Vagina (tissue), 2 donors: Measurements from ENCODE around the gene SYNDIG1. TPM values are rescaled to one million over a fixed set of nuclear protein-coding genes. Genes with fewer than 3 reads are reported as not detected.

Source experiments
- DNase-seq, 2 donors: peaks; one replicate each; pipeline ENCODE4 v3.0.0-alpha.2; 2017; ENCODE audit errors: extremely low spot score in 2 of 2
- H3K27ac ChIP-seq: fragments of 200-600 bp; sonication (generic); one replicate; pipeline ENCODE4 v1.5.1; 2019
- H3K27me3 ChIP-seq: fragments of 200-600 bp; sonication (generic); one replicate; pipeline ENCODE4 v1.5.1; 2019
- H3K36me3 ChIP-seq, 2 donors: fragments of 200-600 bp; sonication (generic); one replicate each; pipeline ENCODE4 v1.5.1; 2017 to 2019
- H3K4me1 ChIP-seq: fragments of 200-600 bp; sonication (generic); one replicate; pipeline ENCODE4 v1.5.1; 2019
- H3K4me3 ChIP-seq, 2 donors: fragments of 200-600 bp; sonication (generic); 1 replicate in 1 of 2; 2 replicates in 1 of 2; pipeline ENCODE4 v1.5.1; 2016 to 2019
- H3K9me3 ChIP-seq: fragments of 200-600 bp; sonication (generic); one replicate; pipeline ENCODE4 v1.5.1; 2019
- POLR2A ChIP-seq, 2 donors: fragments of 450-650 bp; IDR thresholded peaks; one replicate each; pipeline ENCODE4 v1.6.1; 2017; ENCODE audit warnings: antibody characterized with exemption in 2 of 2, mild to moderate bottlenecking in 2 of 2, moderate library complexity in 2 of 2
- POLR2AphosphoS5 ChIP-seq, 2 donors: sonication (generic); formaldehyde crosslinking; IDR thresholded peaks; one replicate each; pipeline ENCODE4 v1.9.0; 2017; ENCODE audit warnings: antibody characterized with exemption in 2 of 2, mild to moderate bottlenecking in 2 of 2, low read depth in 1 of 2; ENCODE audit not compliant: insufficient read depth in 1 of 2
- intact Hi-C: fragments of 100-400 bp; cut with DNase I; formaldehyde crosslinking; loops from one replicate; pipeline ENCODE4 v1.15.1; 2023
- total RNA-seq: library from RNA; depleted of rRNA; stranded (reverse); fragments of >200 nt; gene quantifications from one replicate; pipeline ENCODE4 v1.2.3, GENCODE V29; 2016
- TF ChIP-seq, protein P1 (sequence below), 3 experiments: fragments of 450-650 bp in 2 of 3; fragments of 200-600 bp in 1 of 3; sonication (generic) in 1 of 3; IDR thresholded peaks; one replicate each; pipeline ENCODE4 v1.5.1; 2017 to 2019; ENCODE audit warnings: antibody characterized with exemption in 3 of 3, mild to moderate bottlenecking in 2 of 3, moderate library complexity in 2 of 3

The SYNDIG1 gene
- total RNA-seq, 1 donor from 2014 or later = 3.2 TPM

DNA sequence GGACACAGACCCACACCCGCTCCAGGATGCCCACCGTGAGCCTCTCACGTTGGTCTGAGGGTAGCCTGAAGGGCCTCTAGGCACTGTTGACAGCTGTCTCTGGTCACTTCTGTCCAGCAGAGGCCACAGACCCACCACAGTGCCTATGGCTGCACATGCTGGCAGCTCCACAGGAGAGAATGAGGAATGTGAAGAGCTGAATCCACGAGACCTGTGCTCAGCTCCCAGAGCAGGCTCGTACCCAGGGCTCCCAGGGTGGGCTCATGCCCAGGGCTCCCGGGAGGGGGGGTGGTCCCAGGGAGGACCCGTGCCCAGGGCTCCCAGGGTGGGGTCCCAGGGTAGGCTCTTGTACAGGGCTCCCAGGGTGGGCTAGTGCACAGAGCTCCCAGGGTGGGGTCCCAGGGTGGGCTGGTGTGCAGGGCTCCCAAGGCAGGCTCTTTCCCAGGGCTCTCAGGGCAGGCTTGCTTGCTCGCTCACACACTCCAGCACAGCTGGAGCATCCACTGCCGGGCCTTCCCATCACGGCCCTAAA lies 201.0 kb downstream of the SYNDIG1 start:
- TF ChIP-seq POLR2AphosphoS5 (IDR thresholded peaks at IDR 0.05; ENCODE audit: insufficient read depth in 1 of 2, low read depth in 1 of 2) = no peak
- TF ChIP-seq, protein P1, sequence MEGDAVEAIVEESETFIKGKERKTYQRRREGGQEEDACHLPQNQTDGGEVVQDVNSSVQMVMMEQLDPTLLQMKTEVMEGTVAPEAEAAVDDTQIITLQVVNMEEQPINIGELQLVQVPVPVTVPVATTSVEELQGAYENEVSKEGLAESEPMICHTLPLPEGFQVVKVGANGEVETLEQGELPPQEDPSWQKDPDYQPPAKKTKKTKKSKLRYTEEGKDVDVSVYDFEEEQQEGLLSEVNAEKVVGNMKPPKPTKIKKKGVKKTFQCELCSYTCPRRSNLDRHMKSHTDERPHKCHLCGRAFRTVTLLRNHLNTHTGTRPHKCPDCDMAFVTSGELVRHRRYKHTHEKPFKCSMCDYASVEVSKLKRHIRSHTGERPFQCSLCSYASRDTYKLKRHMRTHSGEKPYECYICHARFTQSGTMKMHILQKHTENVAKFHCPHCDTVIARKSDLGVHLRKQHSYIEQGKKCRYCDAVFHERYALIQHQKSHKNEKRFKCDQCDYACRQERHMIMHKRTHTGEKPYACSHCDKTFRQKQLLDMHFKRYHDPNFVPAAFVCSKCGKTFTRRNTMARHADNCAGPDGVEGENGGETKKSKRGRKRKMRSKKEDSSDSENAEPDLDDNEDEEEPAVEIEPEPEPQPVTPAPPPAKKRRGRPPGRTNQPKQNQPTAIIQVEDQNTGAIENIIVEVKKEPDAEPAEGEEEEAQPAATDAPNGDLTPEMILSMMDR (IDR thresholded peaks at IDR 0.05) = no peak
- TF ChIP-seq POLR2A (IDR thresholded peaks at IDR 0.05) = no peak
- Histone ChIP-seq H3K27me3 (no peaks in the 10 kb centered on the region), H3K4me1 (peaks cover 6% of the 10 kb centered on the region), H3K36me3 (no peaks in the 10 kb centered on the region), H3K4me3 (no peak overlapping the region), H3K27ac (no peak overlapping the region), H3K9me3 (no peaks in the 10 kb centered on the region)
- intact Hi-C loops = no loop called here
- no peak for DNase-seq

DNA sequence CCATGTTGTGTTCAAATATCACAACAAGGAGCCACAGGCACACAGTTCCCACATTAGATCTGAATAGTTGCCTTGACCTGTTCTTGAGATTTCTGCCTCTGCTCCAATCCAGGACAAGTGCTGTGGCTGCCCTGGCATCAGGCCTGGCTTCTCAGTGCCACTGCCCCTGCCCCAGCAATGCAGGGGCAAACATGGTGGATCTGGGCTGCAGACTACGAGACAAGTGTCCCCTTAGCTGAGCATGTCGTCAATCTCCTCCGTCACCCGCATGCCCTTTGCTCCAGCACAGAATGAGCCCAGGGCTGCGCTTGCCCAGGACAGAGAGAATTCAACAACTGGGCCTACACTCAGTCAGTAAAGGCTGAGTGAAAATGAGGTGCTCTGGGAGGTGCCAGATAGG lies 201.6 kb downstream of the SYNDIG1 start:
- H3K4me1 ChIP-seq = peaks cover 6% of the 10 kb centered on the region
- H3K9me3 ChIP-seq = no peaks in the 10 kb centered on the region
- TF ChIP-seq POLR2A (IDR thresholded peaks at IDR 0.05) (no peak), POLR2AphosphoS5 (IDR thresholded peaks at IDR 0.05; ENCODE audit: insufficient read depth in 1 of 2, low read depth in 1 of 2) (no peak)
- TF ChIP-seq, protein P1 (IDR thresholded peaks at IDR 0.05) = no peak
- H3K36me3 ChIP-seq = no peaks in the 10 kb centered on the region
- no peak overlapping the region for H3K4me3 ChIP-seq
- H3K27ac ChIP-seq = no peak overlapping the region
- intact Hi-C loops = no loop called here
- no peak for DNase-seq
- H3K27me3 ChIP-seq = no peaks in the 10 kb centered on the region

DNA sequence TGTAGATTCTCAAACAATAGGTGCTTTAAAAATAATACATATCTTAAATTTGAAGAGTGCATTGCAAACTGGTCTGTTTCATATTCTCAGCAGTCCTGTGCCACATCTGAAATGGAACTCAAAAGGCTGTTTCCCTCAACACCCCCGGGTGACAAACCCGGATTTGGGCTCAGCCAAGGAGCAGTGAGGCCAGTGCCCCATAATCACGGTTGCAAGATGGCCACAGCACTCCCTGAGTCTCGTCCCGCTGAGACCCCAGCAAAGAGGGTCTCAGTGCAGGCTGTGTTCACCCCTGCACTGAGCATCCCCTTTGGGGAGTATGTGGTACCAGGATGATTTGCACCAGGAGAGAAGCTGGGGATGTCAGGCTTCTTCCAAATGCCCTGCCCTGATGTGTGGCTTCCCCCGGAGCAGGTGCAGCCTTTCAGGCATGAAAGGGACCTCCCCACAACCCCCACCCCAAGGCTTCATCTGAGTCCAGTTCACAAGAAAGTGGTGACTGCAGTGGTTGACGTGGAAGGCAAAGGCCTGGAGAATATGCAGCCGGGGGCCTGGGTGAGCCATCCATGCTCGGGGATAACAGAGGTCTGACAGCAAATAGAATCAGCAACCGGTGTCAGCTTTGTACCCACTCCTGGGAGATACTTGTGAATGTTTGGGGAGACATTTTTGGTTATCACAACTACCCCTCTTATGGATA lies 202.9 kb downstream of the SYNDIG1 start:
- H3K27me3 ChIP-seq = no peaks in the 10 kb centered on the region
- intact Hi-C loops = no loop called here

DNA sequence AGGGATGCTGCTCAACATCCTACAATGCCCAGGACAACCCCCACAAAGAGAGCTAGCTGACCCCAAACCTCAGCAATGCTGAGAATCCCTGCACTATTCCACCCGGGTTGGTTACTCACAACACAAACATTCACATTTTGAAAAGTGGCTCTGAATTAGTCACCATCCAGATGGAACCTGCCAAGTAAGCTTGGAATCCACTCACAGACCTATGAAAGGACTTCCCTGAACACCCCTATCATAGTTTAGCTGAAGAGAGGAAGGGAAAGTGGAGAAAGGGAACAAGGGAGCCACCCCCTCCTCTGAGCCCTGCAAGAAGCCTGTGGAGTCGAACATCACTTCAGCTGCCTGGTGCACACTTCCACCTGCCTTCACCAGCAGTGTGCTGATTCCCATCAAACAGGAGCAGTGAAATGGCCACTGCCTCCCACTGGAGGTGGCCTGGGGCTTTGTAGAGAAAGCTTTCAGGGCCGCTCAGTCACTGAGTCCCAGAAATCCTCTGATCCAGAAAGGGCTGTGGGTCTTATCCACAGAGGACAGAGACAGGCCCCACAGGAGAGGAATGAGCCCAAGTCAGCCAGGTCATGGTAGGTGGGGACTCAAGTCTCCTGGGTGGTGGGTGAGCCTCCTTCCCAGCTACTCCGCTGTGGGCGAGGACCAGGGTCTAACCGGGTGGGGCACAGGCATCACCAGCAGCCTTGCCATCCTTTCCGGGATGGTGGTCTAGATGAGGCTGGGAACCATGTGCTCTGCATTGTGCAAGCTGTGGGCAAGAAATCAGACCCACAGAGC lies 203.7 kb downstream of the SYNDIG1 start:
- TF ChIP-seq, protein P1 (IDR thresholded peaks at IDR 0.05) = no peak
- TF ChIP-seq POLR2AphosphoS5 (IDR thresholded peaks at IDR 0.05; ENCODE audit: insufficient read depth in 1 of 2, low read depth in 1 of 2) = no peak
- no peak for TF ChIP-seq POLR2A (IDR thresholded peaks at IDR 0.05)
- Histone ChIP-seq H3K9me3 (no peaks in the 10 kb centered on the region), H3K4me3 (no peak overlapping the region), H3K4me1 (peaks cover 6% of the 10 kb centered on the region), H3K36me3 (no peaks in the 10 kb centered on the region), H3K27ac (no peak overlapping the region), H3K27me3 (no peaks in the 10 kb centered on the region)
- intact Hi-C loops = no loop called here
- DNase-seq = no peak

More for the DNA sequence above, 202.9 kb downstream of the SYNDIG1 start:
- no peaks in the 10 kb centered on the region for H3K36me3 ChIP-seq
- H3K9me3 ChIP-seq = no peaks in the 10 kb centered on the region
- H3K4me1 ChIP-seq = peaks cover 6% of the 10 kb centered on the region
- DNase-seq = no peak
- H3K27ac ChIP-seq = no peak overlapping the region
- TF ChIP-seq, protein P1 (IDR thresholded peaks at IDR 0.05) = no peak
- no peak for TF ChIP-seq POLR2AphosphoS5 (IDR thresholded peaks at IDR 0.05; ENCODE audit: insufficient read depth in 1 of 2, low read depth in 1 of 2)
- no peak for TF ChIP-seq POLR2A (IDR thresholded peaks at IDR 0.05)
- no peak overlapping the region for H3K4me3 ChIP-seq
